Large intestine (tissue), 3 donors: ENCODE results near the gene INAVA. TPM values are rescaled to one million over a fixed set of nuclear protein-coding genes. Genes with fewer than 3 reads are reported as not detected.
"Not testable (repeated sequence)": the region's sequence is repeated elsewhere in the genome, so short reads cannot be mapped to it uniquely, and the experiment has no call there.

Experiments used
- DNase-seq, 2 donors: peaks; one replicate each; pipeline versions ENCODE4 v3.0.0 to v3.0.0-alpha.2; 2013
- H3K27ac ChIP-seq: one replicate; pipeline ENCODE4 v1.5.1; 2013; ENCODE audit warnings: low read length
- H3K27me3 ChIP-seq: 2 replicates; pipeline ENCODE4 v1.6.1; 2013; ENCODE audit warnings: low read length; ENCODE audit not compliant: control insufficient read depth, insufficient read depth
- H3K36me3 ChIP-seq: 2 replicates; pipeline ENCODE4 v1.6.1; 2013; ENCODE audit warnings: low read length; ENCODE audit not compliant: control insufficient read depth, insufficient read depth
- H3K4me1 ChIP-seq: one replicate; pipeline ENCODE4 v1.6.1; 2013; ENCODE audit warnings: low read length; ENCODE audit not compliant: control insufficient read depth, insufficient read depth
- H3K4me3 ChIP-seq: one replicate; pipeline ENCODE4 v1.5.1; 2013; ENCODE audit warnings: low read length
- H3K9me3 ChIP-seq: one replicate; pipeline ENCODE4 v1.6.1; 2013; ENCODE audit warnings: mild to moderate bottlenecking, low read depth, low read length, moderate library complexity; ENCODE audit not compliant: control insufficient read depth
- WGBS: methylation state at CpG from one replicate; pipeline ENCODE4 v1.1.5; 2013; ENCODE audit warnings: low lambda C conversion rate; ENCODE audit not compliant: insufficient coverage; 5-methylcytosine and 5-hydroxymethylcytosine counted together
- polyA plus RNA-seq: library from polyadenylated mRNA; unstranded; fragments of 120-200 nt; gene quantifications from one replicate; pipeline ENCODE4 v1.2.1, GENCODE V29; 2013

Gene INAVA
- polyA plus RNA-seq, 1 donor: 101 TPM

GRCh38 chr1:200934676-200935245 lies 40.1 kb downstream of the INAVA start:
- Histone ChIP-seq H3K36me3 (no peaks in the 10 kb centered on the region), H3K4me3 (no peak overlapping the region), H3K27ac (no peak overlapping the region), H3K4me1 (no peaks in the 10 kb centered on the region), H3K9me3 (no peaks in the 10 kb centered on the region), H3K27me3 (no peaks in the 10 kb centered on the region)
- 94% methylated on average over 2 of the region's 13 CpGs for WGBS
- no peak for DNase-seq

GRCh38 chr1:200935286-200935962 lies 40.7 kb downstream of the INAVA start:
- not testable (repeated sequence) for DNase-seq, H3K27ac ChIP-seq

GRCh38 chr1:200938955-200939354 lies 44.3 kb downstream of the INAVA start:
- no peak overlapping the region for H3K4me3 ChIP-seq
- no peak for DNase-seq
- no peaks in the 10 kb centered on the region for H3K9me3 ChIP-seq
- H3K27ac ChIP-seq: no peak overlapping the region
- 90% methylated on average over 1 of the region's 4 CpGs for WGBS
- no peaks in the 10 kb centered on the region for H3K36me3 ChIP-seq
- no peaks in the 10 kb centered on the region for H3K4me1 ChIP-seq
- no peaks in the 10 kb centered on the region for H3K27me3 ChIP-seq

More at GRCh38 chr1:200935286-200935962, 40.7 kb downstream of the INAVA start:
- H3K4me1 ChIP-seq, H3K27me3 ChIP-seq, H3K9me3 ChIP-seq, H3K4me3 ChIP-seq, H3K36me3 ChIP-seq: not testable (repeated sequence)
- 100% methylated on average over 2 of the region's 18 CpGs for WGBS

- DNase-seq: no peak
- no peaks in the 10 kb centered on the region for H3K27me3 ChIP-seq
- no peak overlapping the region for H3K27ac ChIP-seq
- peaks cover 5% of the 10 kb centered on the region for H3K36me3 ChIP-seq
- peaks cover 4% of the 10 kb centered on the region for H3K9me3 ChIP-seq
- WGBS: no CpG with 5 or more reads among the region's 3 CpGs
- H3K4me1 ChIP-seq: no peaks in the 10 kb centered on the region
- no peak overlapping the region for H3K4me3 ChIP-seq
These were observed 50.4 kb downstream of the INAVA start for GRCh38 chr1:200945111-200945510.

GRCh38 chr1:200947059-200947566 lies 52.4 kb downstream of the INAVA start:
- Histone ChIP-seq H3K4me1 (no peaks in the 10 kb centered on the region), H3K9me3 (peaks cover 4% of the 10 kb centered on the region), H3K27me3 (no peaks in the 10 kb centered on the region), H3K27ac (no peak overlapping the region), H3K36me3 (peaks cover 5% of the 10 kb centered on the region), H3K4me3 (no peak overlapping the region)
- WGBS: 100% methylated on average over 1 of the region's 3 CpGs
- DNase-seq: no peak

GRCh38 chr1:200949626-200950025 lies 54.9 kb downstream of the INAVA start:
- Histone ChIP-seq H3K27me3 (no peaks in the 10 kb centered on the region), H3K36me3 (peaks cover 5% of the 10 kb centered on the region), H3K27ac (no peak overlapping the region), H3K9me3 (peaks cover 4% of the 10 kb centered on the region), H3K4me3 (no peak overlapping the region), H3K4me1 (no peaks in the 10 kb centered on the region)
- no peak for DNase-seq
- WGBS: no CpG with 5 or more reads among the region's 8 CpGs

GRCh38 chr1:200951016-200951415 lies 56.3 kb downstream of the INAVA start:
- no peak overlapping the region for H3K27ac ChIP-seq

GRCh38 chr1:200954434-200954833 lies 59.7 kb downstream of the INAVA start:
- no peaks in the 10 kb centered on the region for H3K9me3 ChIP-seq
- 90% methylated on average over 2 of the region's 3 CpGs for WGBS
- no peak overlapping the region for H3K4me3 ChIP-seq
- no peaks in the 10 kb centered on the region for H3K4me1 ChIP-seq
- H3K36me3 ChIP-seq: peaks cover 2% of the 10 kb centered on the region
- no peak for DNase-seq
- H3K27me3 ChIP-seq: no peaks in the 10 kb centered on the region
- no peak overlapping the region for H3K27ac ChIP-seq

More at GRCh38 chr1:200951016-200951415, 56.3 kb downstream of the INAVA start:
- peaks cover 4% of the 10 kb centered on the region for H3K9me3 ChIP-seq
- DNase-seq: no peak
- no peaks in the 10 kb centered on the region for H3K4me1 ChIP-seq
- H3K27me3 ChIP-seq: no peaks in the 10 kb centered on the region
- no CpG with 5 or more reads among the region's 2 CpGs for WGBS
- H3K36me3 ChIP-seq: peaks cover 5% of the 10 kb centered on the region
- no peak overlapping the region for H3K4me3 ChIP-seq

GRCh38 chr1:200958597-200958996 lies 63.9 kb downstream of the INAVA start:
- no peaks in the 10 kb centered on the region for H3K27me3 ChIP-seq
- H3K9me3 ChIP-seq: no peaks in the 10 kb centered on the region
- H3K4me3 ChIP-seq: no peak overlapping the region
- no peak for DNase-seq
- no peak overlapping the region for H3K27ac ChIP-seq
- no peaks in the 10 kb centered on the region for H3K36me3 ChIP-seq
- no peaks in the 10 kb centered on the region for H3K4me1 ChIP-seq
- WGBS: 100% methylated on average over 1 of the region's 11 CpGs

- Histone ChIP-seq H3K9me3 (no peaks in the 10 kb centered on the region), H3K4me1 (no peaks in the 10 kb centered on the region), H3K4me3 (no peak overlapping the region), H3K36me3 (no peaks in the 10 kb centered on the region), H3K27ac (no peak overlapping the region), H3K27me3 (no peaks in the 10 kb centered on the region)
- no peak for DNase-seq
- no CpG with 5 or more reads among the region's 15 CpGs for WGBS
These were observed 64.8 kb downstream of the INAVA start for GRCh38 chr1:200959411-200959921.
